Right lobe of liver (tissue), 6 donors: ENCODE data around the gene RICTOR. TPM values are rescaled to one million over a fixed set of nuclear protein-coding genes. Genes with fewer than 3 reads are reported as not detected.
A peak's percentile ranks its signal among the peaks of the same experiment; 100 is the strongest.

ENCODE experiments used
- ATAC-seq, 4 donors: fragments of 200-7000 bp; cut with Tn5 transposase; one replicate each; pipeline ENCODE4 v1.9.1; 2020; ENCODE audit warnings: mild to moderate bottlenecking in 4 of 4, moderate library complexity in 4 of 4
- DNase-seq, 3 donors: peaks; one replicate each; pipeline ENCODE4 v3.0.0-alpha.2; 2020
- H3K27ac ChIP-seq, 3 donors: fragments of 200-600 bp; one replicate each; pipeline ENCODE4 v1.8.0; 2022
- H3K27me3 ChIP-seq, 2 donors: fragments of 200-600 bp; one replicate each; pipeline ENCODE4 v1.8.0; 2022
- H3K36me3 ChIP-seq, 4 donors: fragments of 200-600 bp; sonication (generic) in 1 of 4; one replicate each; pipeline versions ENCODE4 v1.5.1 to v1.8.0; 2017 to 2022; ENCODE audit warnings: control low read depth in 1 of 4
- H3K4me1 ChIP-seq, 4 donors: fragments of 200-600 bp; sonication (generic) in 1 of 4; one replicate each; pipeline versions ENCODE4 v1.5.1 to v1.8.0; 2017 to 2022; ENCODE audit warnings: control low read depth in 1 of 4
- H3K4me3 ChIP-seq, 3 donors: fragments of 200-600 bp; one replicate each; pipeline ENCODE4 v1.8.0; 2022
- H3K9me3 ChIP-seq, 4 donors: fragments of 200-600 bp; sonication (generic) in 1 of 4; one replicate each; pipeline versions ENCODE4 v1.5.1 to v1.8.0; 2017 to 2022; ENCODE audit warnings: control low read depth in 1 of 4
- CTCF ChIP-seq, 4 donors: fragments of 200-600 bp in 3 of 4; fragments of 450-650 bp in 1 of 4; IDR thresholded peaks; one replicate each; pipeline versions ENCODE4 v1.5.1 to v1.8.0; 2016 to 2022; ENCODE audit warnings: antibody characterized with exemption in 4 of 4, mild to moderate bottlenecking in 2 of 4
- POLR2A ChIP-seq: fragments of 450-650 bp; IDR thresholded peaks from one replicate; pipeline ENCODE4 v1.6.1; 2017; ENCODE audit warnings: antibody characterized with exemption, mild to moderate bottlenecking
- WGBS: methylation state at CpG from one replicate; pipeline ENCODE4 v1.1.6; 2018; ENCODE audit warnings: low coverage, low lambda C conversion rate; ENCODE audit not compliant: insufficient coverage; ENCODE audit errors: missing lambda C conversion rate; 5-methylcytosine and 5-hydroxymethylcytosine counted together
- intact Hi-C, 2 donors: fragments of 100-400 bp; cut with DNase I; formaldehyde crosslinking; loops; one replicate each; pipeline versions ENCODE4 v1.11.2 to v1.14.1; 2022
- total RNA-seq, 6 experiments: library from RNA; depleted of rRNA in 2 of 6; stranded (reverse); fragments of >200 nt in 2 of 6; fragmentation: NEBNext Ultra II Directional in 3 of 6; extraction: Animal tissue kit (Norgen Biotek cat#: 25700) in 3 of 6; gene quantifications; one replicate each; pipeline versions ENCODE4 v1.1.0 to v1.2.4, GENCODE V29; 2016 to 2023
- donor health status: DM: no; HTN: yes; CAD: no.
- donor health status: DM: no; HTN: no; CAD: no.
- donor health status: DM: no; HTN: no; CAD: no.
- donor health status: DM: no; HTN: yes; CAD: no.
- donor health status: DM: no; HTN: yes; CAD: no.

Gene RICTOR
- total RNA-seq, 6 experiments from 2014 or later = 9.8 to 19.2 (median 14.6) TPM

DNA sequence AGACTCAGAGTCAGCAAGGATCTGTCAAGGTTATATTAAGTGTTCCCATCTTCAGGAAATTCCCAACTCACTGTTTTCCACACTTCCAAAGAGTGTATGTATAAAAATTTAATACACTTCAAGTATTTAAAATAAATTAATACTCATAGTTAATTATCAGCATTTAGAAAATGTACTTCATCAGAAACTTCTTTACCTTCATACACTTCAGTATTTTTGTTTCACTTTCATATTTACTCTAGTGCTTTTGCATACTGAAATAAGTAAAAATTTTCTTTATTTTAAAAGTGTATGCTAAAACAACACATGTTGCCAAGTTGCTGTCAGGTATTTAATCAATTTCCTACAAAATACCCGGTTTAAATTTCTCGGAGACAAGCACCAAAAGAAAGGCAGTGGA, 16.5 kb downstream of the RICTOR start:
- Histone ChIP-seq H3K9me3 (no peaks in the 10 kb centered on the region), H3K27me3 (no peaks in the 10 kb centered on the region), H3K36me3 (no peaks in the 10 kb centered on the region), H3K4me1 (peaks cover 0 to 39% (median 17%) of the 10 kb centered on the region in 4 donors), H3K27ac (peak overlapping the region; percentile 28 to 50 (median 45)), H3K4me3 (peak overlapping the region in 2 of 3 donors; percentile 17 to 19)
- intact Hi-C loops = no loop called here
- TF ChIP-seq POLR2A = no peak
- TF ChIP-seq CTCF (IDR thresholded peaks at IDR 0.05) = no peak
- DNase-seq = no peak
- WGBS = 1% methylated on average over 2 of the region's 2 CpGs
- ATAC-seq = peak in 2 of 4 donors; percentile 29 to 36

DNA sequence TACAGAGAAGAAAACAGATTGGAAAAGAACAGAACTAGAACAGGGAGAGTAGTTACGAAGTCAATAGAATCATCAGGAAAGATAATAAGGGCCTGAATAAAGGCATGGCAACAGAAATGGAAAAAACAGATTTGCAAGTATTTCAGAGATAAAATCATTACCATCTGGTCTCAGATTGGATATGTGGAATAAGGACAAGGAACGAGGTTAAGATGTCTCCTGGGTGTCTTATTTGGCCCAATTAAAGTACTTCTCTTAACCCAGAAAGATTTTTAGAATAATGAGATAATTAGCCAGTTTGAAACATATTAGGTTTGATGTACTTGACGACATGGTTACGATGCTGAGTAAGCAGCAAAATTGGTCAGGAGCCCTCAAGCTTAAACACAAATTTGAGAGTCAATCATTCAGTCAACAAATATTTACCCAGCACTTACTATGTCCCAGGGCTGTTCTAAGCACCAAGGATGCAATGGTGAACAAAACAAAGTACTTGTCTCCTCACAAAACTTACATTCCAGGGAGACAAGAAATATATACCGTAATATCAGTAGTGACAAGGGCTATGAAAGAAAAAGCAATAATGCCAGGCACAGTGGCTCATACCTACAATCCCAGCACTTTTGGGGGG, 18.3 kb downstream of the RICTOR start:
- 62% methylated on average over 5 of the region's 5 CpGs for WGBS
- no peak for TF ChIP-seq POLR2A
- no peak for TF ChIP-seq CTCF (IDR thresholded peaks at IDR 0.05)

DNA sequence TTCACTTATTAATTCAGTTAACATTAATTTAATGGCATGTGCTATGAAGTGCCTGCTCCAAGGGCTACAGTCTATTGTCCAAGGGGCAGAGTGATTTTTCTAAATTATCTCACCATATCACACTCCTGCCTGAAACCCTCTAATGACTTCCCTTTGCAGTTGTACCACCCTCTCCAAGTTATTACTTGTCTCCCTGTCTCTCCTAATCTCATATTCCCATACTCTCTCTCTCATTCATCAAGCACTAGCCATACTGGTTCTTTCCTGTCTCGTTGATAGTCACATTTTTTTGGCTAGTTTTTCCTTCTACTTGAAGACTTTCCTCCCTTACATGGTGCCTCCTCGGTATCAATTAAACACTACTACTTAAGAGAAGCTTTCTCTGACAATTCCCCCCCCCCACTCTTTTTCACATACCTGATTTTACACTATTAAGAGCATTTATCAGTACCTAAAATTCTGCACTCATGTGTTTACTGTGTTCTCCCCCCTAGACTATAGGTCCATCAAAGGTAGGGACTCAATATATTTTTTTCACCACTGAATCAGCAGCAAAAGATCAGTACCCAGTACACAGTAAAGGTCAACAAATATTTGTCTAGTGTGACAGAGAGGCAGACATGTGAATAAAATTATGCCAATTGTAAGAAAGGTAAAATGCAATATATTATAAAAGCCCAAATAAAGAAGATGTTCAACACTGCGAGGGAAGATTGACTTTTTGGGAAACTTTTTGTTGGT, 19.0 kb downstream of the RICTOR start:
- H3K27ac ChIP-seq = no peak overlapping the region
- ATAC-seq (peak; percentile 48 to 74 (median 63)), DNase-seq (no peak)
- H3K4me3 ChIP-seq = no peak overlapping the region
- H3K9me3 ChIP-seq = no peaks in the 10 kb centered on the region
- no peak for TF ChIP-seq CTCF (IDR thresholded peaks at IDR 0.05)
- TF ChIP-seq POLR2A = no peak
- H3K36me3 ChIP-seq = no peaks in the 10 kb centered on the region
- H3K4me1 ChIP-seq = peaks cover 0 to 35% (median 17%) of the 10 kb centered on the region in 4 donors
- 35% methylated on average over 3 of the region's 3 CpGs for WGBS
- no peaks in the 10 kb centered on the region for H3K27me3 ChIP-seq
- intact Hi-C loops = no loop called here

More for the DNA sequence above, 18.3 kb downstream of the RICTOR start:
- Histone ChIP-seq H3K36me3 (no peaks in the 10 kb centered on the region), H3K27me3 (no peaks in the 10 kb centered on the region), H3K4me1 (peaks cover 0 to 35% (median 17%) of the 10 kb centered on the region in 4 donors), H3K27ac (no peak overlapping the region), H3K4me3 (no peak overlapping the region), H3K9me3 (no peaks in the 10 kb centered on the region)
- DNase-seq = no peak
- ATAC-seq = peak in 3 of 4 donors; percentile 28 to 65 (median 31)
- intact Hi-C loops = no loop called here

- intact Hi-C loops = no loop called here
- no peak for ATAC-seq
- DNase-seq = no peak
- Histone ChIP-seq H3K4me3 (no peak overlapping the region), H3K27ac (no peak overlapping the region), H3K9me3 (no peaks in the 10 kb centered on the region), H3K4me1 (peaks cover 0 to 27% (median 11%) of the 10 kb centered on the region in 4 donors), H3K27me3 (no peaks in the 10 kb centered on the region), H3K36me3 (no peaks in the 10 kb centered on the region)
- TF ChIP-seq CTCF (IDR thresholded peaks at IDR 0.05) (no peak), POLR2A (no peak)
- WGBS = 89% methylated on average over 4 of the region's 4 CpGs
Observed at GRCh38 chr5:39053189-39053588, 21.0 kb downstream of the RICTOR start.
